Mesothelial cell of epicardium (in vitro differentiated cells): ENCODE results near the gene PIGV. TPM values are rescaled to one million over a fixed set of nuclear protein-coding genes. Genes with fewer than 3 reads are reported as not detected.

Experiments
- DNase-seq, 2 experiments: peaks; one replicate each; pipeline ENCODE4 v3.0.0; 2021; ENCODE audit warnings: low spot score in 2 of 2; ENCODE audit not compliant: unreplicated experiment in 2 of 2
- H3K27ac Mint-ChIP-seq: 2 replicates; pipeline ENCODE4 v1.8.0; 2021; ENCODE audit warnings: mixed read lengths
- H3K27me3 Mint-ChIP-seq: 2 replicates; pipeline ENCODE4 v1.8.0; 2021; ENCODE audit warnings: low read depth, mixed read lengths
- H3K36me3 Mint-ChIP-seq: 2 replicates; pipeline ENCODE4 v1.8.0; 2021; ENCODE audit warnings: mixed read lengths
- H3K4me1 Mint-ChIP-seq: 2 replicates; pipeline ENCODE4 v1.8.0; 2021; ENCODE audit warnings: mixed read lengths
- H3K4me3 Mint-ChIP-seq: 2 replicates; pipeline ENCODE4 v1.8.0; 2021; ENCODE audit warnings: mild to moderate bottlenecking, moderate library complexity, mixed read lengths
- H3K9me3 Mint-ChIP-seq: 2 replicates; pipeline ENCODE4 v1.8.0; 2021; ENCODE audit warnings: mixed read lengths
- total RNA-seq: library from RNA; stranded (reverse); gene quantifications from 3 replicates; pipeline ENCODE4 v1.2.1, GENCODE V29; 2021
- TF ChIP-seq, protein P1 (sequence below): fragments of 200-600 bp; sonication (generic); IDR thresholded peaks from one replicate; pipeline ENCODE4 v1.5.0; 2021; ENCODE audit warnings: antibody characterized with exemption; ENCODE audit not compliant: unreplicated experiment

The PIGV gene
- total RNA-seq, 1 donor from 2014 or later = 13.1 TPM

DNA sequence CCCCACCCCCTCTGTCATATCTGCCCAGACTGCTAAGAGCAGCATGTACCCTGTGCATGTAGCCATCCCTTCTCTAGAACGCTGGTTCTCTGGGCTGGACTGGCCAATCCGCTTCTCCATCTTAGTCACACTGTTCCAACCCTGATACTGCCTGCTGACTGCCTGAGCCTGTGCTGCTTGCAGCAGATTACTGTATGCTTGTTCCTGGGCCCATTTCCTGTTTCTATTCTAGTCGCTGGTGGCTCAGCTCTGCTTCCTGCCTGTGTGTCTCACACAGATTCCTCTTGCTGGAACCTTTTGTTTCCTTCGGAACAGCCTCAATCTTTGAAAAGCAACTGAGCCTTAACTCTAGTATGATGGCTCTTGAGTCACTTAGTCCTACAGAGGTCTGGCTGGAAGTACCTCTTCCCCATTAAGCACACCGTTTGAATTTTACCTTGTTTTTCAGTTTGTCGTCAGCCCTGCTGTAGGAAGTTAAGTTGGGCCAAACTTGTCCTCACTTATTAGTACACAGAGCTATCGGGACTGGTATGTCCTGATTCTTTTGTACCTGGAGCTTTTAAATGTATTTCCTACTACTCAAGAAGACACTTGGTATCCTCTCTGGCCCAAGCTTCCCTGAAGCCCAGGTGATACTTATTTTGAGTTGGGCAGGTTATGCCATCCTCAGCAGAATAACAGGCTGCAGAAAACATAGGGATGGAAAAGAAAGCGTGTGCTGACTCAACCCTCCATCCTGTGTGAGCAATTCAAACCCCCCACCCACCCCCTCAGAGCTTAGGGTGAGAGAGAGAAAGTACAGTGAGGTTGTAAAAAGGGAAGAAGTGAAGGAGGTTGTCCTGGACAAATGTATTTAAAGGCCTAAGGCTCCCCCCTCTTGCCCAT, 43.4 kb upstream of the PIGV start:
- H3K9me3 Mint-ChIP-seq = no peaks in the 10 kb centered on the region
- TF ChIP-seq, protein P1, sequence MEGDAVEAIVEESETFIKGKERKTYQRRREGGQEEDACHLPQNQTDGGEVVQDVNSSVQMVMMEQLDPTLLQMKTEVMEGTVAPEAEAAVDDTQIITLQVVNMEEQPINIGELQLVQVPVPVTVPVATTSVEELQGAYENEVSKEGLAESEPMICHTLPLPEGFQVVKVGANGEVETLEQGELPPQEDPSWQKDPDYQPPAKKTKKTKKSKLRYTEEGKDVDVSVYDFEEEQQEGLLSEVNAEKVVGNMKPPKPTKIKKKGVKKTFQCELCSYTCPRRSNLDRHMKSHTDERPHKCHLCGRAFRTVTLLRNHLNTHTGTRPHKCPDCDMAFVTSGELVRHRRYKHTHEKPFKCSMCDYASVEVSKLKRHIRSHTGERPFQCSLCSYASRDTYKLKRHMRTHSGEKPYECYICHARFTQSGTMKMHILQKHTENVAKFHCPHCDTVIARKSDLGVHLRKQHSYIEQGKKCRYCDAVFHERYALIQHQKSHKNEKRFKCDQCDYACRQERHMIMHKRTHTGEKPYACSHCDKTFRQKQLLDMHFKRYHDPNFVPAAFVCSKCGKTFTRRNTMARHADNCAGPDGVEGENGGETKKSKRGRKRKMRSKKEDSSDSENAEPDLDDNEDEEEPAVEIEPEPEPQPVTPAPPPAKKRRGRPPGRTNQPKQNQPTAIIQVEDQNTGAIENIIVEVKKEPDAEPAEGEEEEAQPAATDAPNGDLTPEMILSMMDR = no peak
- DNase-seq = no peak
- H3K4me1 Mint-ChIP-seq = peaks cover 10% of the 10 kb centered on the region
- H3K4me3 Mint-ChIP-seq = no peak overlapping the region
- H3K36me3 Mint-ChIP-seq = peaks cover 44% of the 10 kb centered on the region
- H3K27ac Mint-ChIP-seq = peak overlapping the region; percentile 27
- H3K27me3 Mint-ChIP-seq = no peaks in the 10 kb centered on the region

DNA sequence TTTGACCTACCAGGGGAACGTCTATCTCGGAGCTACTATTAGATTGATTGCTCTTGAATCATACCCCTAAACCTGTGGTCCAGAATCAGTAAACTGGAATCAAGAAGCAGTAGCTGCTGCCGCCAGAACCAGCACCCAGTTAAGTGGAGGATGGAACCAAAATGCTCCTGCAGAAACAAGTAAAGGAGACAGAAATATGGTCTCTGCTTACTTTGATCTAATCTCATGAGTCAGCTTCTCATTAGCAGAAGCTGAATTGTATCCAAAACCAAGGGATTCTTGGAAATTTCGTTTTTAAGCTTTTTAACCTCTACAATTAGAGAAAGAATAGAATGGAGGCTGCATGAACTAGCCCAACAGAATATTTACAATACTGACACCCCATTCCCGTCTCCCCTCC, 42.6 kb upstream of the PIGV start:
- DNase-seq = no peak
- no peaks in the 10 kb centered on the region for H3K9me3 Mint-ChIP-seq
- TF ChIP-seq, protein P1 = no peak
- H3K27ac Mint-ChIP-seq = peak overlapping the region; percentile 40
- H3K36me3 Mint-ChIP-seq = peaks cover 42% of the 10 kb centered on the region
- no peak overlapping the region for H3K4me3 Mint-ChIP-seq
- peaks cover 9% of the 10 kb centered on the region for H3K4me1 Mint-ChIP-seq
- H3K27me3 Mint-ChIP-seq = no peaks in the 10 kb centered on the region

DNA sequence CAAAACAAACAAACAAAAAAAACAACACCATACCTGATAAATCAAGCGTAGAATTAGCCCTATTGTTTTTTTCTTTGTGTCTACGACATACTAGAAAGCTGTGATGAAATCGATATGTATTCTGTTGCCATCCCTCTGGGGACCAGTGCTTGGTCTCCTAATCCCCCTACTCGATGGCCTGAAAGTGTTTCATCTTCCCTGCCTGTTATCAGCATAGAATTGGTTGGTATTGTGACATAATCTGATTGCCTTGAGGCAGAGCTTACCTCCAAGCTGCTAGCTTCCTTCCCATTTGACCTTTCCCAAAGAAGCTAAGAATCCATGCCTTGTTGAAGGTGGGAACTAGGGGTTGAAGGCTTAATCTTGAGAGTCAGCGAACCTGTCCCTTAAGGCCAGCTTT, 40.7 kb upstream of the PIGV start:
- H3K9me3 Mint-ChIP-seq = no peaks in the 10 kb centered on the region

DNA sequence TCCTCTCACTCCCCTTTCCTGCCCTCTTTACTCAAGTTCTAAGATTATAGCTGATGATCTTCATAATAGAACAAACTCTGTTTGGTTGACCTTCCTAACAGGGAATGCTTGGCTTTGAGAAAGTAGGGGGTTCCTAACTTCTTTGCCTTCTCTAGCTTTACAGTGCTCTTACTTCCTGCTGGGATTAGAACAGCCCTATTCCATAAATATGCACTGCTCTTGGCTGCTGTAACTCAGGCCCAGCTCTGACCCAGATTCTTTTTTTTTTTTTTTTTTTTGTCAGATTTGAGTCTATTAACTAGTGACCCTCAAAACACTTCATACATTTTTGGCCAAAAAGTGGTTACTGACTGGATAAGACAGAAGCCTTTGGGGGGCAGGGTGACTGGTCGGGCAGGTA, 39.4 kb upstream of the PIGV start:
- Mint-ChIP-seq H3K36me3 (peaks cover 36% of the 10 kb centered on the region), H3K27ac (no peak overlapping the region), H3K27me3 (no peaks in the 10 kb centered on the region), H3K4me1 (peaks cover 7% of the 10 kb centered on the region), H3K4me3 (no peak overlapping the region), H3K9me3 (no peaks in the 10 kb centered on the region)
- TF ChIP-seq, protein P1 = no peak
- DNase-seq = no peak

More for the DNA sequence above, 40.7 kb upstream of the PIGV start:
- DNase-seq = no peak
- Mint-ChIP-seq H3K4me1 (peaks cover 4% of the 10 kb centered on the region), H3K36me3 (peaks cover 36% of the 10 kb centered on the region), H3K27me3 (no peaks in the 10 kb centered on the region), H3K27ac (no peak overlapping the region), H3K4me3 (no peak overlapping the region)
- TF ChIP-seq, protein P1 = no peak

DNA sequence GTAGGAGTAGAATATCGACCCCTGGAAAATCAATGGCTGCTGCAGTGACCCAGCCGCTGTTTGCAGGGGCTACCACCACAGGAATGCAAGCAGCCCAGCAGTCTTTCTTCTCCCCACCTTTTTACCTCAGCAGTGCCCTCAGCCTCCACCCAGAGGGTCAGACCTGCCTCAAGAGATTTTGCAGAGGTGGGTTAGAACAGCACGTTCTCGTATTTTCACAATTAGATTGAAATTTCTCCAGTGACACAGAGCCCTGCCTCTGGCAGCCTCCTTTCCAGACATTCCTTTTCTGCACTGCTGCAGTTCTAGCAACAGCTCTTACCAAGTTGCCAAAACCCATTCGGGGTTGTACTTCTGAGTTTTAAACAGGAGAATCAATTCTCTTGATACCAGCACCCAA, 38.3 kb upstream of the PIGV start:
- Mint-ChIP-seq H3K4me1 (peaks cover 6% of the 10 kb centered on the region), H3K36me3 (peaks cover 40% of the 10 kb centered on the region), H3K4me3 (no peak overlapping the region), H3K9me3 (no peaks in the 10 kb centered on the region), H3K27me3 (no peaks in the 10 kb centered on the region), H3K27ac (peak overlapping the region; percentile 65)
- DNase-seq = no peak
- TF ChIP-seq, protein P1 = no peak
